HG02884 (cell line): ENCODE data around the gene SC5D.

ENCODE experiments used
- ATAC-seq: cut with Tn5 transposase; IDR thresholded peaks from one replicate; pipeline ENCODE4 v1.9.1; 2021; ENCODE audit warnings: mild to moderate bottlenecking, moderate library complexity; ENCODE audit not compliant: unreplicated experiment

SC5D gene

DNA sequence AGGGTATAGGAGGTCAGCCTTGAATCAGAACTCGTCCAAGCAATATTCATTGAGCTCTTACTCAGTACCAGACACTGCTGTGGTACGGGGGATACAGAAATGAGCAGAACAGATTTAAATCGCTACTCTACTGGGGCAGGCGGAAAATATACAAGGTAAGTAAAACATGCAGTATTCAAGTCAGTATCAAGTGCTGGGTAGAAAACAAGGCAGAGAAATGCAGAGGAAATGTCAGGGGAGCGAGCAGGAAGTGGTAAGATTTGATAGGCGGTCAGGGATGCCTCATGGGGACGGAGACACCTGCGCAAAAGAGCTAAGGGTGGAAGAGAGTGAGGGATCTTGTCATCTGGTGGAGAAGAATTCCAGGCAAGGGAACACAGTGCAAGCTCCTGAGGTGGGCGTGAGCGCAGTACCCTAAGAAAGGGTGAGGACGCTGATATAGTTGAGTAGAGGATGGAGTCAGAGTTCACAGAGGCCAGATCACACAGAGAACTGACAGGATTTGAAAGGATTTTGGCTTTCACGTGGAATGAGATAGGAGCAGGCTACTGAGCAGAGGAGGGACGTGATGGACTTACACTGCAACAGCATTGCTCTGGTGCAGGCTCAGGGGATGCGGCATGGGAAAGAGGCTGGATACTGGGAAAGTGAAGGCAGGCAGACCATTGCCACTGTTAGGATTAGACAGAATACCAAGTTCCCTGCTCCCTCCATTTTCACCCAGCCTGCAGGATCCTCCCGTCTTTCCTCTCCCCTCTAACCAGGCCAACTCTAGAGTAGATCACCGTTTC is 35.8 kb downstream of the SC5D start:
- no peak for ATAC-seq

DNA sequence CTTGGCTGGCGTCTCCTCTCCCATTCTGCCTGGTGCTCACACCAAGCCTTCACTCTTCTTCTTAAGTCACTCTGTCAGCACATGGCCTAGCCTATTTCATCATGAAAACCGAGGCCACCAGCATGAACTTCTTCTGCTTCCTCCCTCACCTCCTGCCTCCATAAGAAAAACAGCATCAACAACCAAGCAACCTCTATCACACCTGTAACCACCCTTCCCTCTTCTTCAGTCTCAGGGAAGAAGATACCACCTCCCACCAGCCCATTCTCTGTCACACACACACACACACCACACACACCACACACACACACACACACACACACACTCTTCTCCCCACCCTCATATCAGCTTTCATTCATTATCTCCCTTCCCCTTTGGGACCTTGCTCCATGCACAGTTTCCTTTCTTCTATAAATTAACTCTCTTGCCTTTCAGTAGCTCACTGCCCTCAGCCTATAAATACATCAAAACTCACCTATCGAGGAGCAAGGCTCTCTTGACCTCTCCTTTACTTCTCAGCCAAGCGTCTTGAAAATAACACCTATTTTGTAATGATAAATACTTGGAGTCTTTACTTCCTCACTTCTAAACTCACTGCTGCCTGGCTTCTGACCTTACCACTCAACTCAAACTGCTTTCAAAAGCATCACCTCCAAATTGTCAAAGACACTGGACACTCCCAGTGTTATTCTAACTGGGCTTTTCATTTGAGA is 36.6 kb downstream of the SC5D start:
- no peak for ATAC-seq

DNA sequence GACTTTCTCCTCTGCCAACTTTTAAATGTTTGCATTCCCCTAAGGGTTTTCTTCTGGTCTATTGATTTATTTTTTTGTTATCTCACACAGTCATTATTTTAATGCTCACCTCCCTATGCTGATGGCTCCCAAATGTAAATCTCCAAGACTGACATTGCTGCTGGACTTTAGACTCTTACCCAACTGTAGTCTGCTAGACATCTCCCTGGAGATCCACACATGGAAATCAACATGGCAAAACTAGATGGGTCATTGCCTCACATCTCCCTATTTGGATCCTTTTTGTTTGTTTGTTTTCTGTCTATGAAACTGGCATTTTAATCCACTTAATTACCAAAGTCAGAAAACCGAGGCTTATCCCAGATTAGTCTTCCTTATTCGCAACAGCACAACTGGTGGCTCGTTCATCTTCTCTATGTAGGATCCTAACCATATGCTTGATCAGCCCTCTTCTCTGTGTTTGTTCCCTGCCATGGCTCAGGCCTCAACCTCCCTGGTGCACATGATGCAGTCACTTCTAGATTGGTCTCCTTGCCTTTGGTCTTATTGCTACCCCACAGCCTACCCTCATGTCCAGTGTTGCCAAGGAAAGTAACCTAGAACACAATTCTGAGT is 37.3 kb downstream of the SC5D start:
- ATAC-seq = no peak

DNA sequence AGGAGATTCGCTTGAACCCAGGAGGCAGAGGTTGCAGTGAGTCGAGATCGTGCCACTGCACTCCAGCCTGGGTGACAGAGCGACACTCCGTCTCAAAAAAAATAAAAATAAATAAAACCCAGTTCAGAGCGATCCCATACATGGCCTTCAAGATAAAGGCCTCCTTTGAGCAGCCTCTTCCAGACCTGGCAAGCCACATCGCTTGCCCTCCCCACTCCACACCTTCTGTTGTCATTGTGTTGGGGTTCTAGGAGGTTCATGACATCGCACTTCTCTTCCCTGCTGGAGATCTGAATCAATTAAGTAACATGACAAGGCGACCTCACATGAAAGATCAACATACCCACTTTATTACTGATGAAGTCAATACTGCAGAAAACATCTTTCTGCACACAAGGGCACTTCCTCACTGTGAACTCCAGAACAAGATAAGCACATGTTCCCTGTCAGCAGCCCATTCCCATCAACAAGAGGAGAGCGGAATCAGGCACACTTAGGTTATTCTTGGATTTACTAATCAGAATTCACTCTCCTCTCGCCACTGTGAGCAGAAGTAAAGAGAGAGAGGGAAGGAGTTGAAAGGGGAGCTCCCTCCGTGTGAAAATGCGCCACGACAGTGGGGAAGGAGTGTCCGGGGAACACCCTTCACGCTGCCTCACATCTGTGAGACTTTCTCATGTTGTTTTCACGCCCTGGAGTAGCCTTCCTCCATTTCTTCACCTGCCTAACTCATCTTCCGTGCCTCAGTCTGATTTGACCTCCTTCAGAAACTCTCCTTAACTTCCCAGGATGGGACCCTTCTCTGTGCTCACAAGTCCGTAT is 38.3 kb downstream of the SC5D start:
- ATAC-seq = no peak

DNA sequence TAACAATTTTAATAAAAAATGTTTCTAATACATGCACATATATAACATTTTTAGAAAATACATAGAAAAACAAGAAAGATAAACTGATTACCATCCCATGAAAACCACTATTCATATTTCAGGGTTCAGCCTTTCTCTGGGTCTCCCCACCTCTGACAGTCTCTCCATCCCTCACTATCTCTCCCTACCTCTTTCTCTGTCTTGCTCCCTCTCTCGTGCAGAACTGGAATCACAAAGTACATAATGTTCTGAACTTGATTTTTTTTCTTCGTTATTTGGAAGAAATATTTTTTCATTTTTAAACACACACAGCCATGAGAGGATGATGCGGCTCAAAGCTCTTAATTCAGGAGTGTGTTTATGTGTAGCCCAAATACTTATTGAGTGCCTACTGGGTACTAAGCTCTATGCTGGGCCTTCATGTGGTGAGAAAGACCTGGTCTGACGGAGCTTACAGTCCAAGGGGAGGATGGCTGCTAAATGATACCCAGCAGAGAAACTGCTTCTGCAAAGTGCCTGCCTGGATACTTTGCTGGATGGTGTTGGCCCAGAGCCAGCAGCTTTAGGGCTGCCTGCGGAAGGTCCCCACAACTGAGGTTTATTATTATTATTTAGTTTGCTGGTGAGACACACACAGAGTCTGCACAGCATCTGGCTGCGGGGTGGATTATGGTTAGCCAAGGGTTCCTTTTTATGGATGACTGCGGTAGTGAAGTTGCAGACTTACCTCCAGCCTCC is 42.6 kb downstream of the SC5D start:
- ATAC-seq = no peak

DNA sequence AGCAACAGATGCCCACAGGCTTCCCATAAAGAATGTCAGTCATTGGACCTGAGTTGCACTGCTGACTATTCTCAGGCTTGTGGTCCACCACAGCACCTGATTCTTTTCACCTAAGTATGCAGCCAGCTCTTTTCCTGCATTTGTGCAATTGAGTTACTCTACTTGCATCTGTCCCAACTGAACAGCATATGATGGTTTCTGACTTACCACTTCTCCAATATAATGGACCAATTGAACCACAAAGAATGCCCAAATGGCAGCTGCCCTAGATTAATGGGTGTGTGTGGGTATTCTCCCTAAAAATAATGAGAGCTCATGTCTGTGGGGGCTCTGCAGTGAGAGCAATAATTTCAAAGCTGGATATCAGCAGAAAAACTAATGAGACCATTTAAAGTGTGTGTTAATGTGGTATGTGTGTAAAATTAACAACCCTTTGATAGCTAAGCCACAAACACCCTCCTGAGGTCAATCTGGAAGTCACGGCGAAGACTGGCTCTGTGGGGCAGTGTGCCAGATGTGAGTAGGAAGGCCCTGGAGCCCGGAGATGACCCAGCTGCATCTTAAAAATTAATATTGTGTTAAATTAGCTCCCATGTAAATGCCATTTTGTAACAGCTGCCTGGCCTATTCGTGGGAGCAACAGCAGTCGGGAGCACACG is 43.8 kb downstream of the SC5D start:
- no peak for ATAC-seq

DNA sequence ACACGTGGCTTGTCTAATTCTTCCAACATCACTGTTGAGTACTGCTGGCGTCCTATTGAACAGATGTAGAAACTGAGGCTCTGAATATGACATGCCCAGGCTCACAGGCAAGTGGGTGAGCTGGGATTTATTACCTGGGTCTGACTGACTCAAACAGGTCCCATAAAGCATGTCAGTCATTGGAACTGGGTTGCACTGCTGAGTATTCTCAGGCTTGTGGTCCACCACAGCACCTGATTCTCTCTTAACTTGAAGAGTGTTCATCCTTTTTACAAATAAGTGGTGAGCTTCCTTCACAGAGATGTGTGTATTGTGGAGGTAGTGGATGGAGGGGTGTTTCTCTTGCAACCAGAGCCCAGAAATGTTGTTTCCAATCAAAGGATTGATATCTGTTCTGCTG is 44.5 kb downstream of the SC5D start:
- ATAC-seq = peak; percentile 44

DNA sequence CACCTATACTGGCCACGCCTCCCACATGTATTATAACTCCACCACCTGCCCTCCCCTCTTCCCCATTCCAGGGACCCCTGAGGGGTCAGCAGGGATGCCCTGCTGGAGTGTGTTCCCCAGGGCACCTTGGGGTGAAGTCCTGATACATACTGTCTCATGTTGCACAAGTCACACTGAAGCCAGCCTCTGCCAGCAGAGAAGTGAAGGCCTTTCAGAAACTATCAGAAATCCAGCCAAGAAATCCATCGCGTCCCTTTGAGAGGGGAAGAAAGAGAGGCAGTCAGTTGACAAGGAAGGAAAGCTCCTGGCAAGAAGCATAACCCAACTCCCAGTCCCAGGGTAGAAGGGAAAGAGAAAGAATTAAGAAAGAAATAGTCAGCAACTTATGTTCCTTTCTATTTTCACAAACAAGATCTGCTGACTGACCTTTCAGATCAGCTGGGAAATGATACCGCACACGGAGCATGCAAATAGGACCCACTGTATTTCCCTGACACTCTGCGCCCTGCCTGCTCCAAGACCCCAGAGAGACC is 45.2 kb downstream of the SC5D start:
- no peak for ATAC-seq

DNA sequence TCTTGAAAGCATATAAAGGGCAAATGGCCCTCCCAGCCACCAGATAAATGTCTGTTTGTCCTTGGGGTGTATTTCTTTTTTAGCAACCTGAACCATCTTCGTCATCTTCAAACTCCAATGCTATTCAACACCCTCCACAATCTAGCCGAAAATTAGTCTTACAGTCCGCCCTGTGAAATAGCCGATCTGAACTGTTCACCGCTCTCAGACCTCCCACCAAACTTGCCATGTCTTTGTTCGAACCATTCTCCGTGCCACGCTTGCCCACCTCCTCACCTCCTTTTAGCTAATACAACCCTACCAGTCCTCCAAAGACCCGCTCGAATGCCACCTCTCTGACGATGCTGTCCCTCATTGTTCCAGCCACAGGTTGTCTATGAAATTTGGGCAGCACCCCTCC is 46.0 kb downstream of the SC5D start:
- no peak for ATAC-seq

DNA sequence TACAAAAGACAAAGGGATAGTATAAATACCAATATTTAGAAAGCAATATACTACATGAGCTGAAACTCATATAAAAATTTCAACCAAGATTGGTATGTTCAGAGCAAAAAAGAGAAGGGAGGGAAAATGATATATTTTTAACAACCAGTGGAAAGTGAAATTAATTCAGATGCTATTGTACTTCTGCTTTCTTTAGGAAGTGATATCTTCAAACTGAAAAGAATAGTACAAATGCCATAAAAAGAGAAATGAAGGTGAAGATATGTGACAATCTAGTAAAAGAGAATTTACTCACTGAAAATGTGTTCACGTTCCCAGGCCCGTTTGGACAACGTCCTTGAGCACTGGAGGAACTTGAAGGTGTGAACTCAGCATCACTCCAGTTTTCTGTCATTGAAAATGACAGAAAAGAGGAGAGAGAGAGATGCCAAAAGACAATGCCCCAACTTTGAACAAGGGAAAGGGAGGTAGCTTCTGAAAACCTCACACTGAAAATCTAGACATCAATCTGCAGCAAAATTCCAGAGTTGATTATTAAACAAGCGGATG is 47.5 kb downstream of the SC5D start:
- no peak for ATAC-seq

DNA sequence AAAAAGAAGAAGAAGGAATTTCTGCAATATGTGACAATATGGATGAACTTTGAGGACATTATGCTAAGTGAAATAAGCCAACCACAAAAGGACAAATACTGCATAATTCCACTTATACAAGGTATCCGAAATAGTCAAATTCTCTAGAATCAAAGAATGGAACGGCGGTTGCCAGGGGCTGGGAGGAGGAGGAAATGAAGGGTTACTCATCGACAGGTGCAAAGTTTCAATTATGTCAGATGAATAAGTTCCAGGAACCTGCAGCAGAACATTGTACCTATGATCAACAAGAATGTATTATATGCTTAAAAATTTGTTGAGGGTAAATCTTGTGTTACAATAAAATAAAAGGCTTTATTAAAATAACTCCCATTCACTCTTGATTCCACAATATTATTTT is 49.0 kb downstream of the SC5D start:
- ATAC-seq = no peak

DNA sequence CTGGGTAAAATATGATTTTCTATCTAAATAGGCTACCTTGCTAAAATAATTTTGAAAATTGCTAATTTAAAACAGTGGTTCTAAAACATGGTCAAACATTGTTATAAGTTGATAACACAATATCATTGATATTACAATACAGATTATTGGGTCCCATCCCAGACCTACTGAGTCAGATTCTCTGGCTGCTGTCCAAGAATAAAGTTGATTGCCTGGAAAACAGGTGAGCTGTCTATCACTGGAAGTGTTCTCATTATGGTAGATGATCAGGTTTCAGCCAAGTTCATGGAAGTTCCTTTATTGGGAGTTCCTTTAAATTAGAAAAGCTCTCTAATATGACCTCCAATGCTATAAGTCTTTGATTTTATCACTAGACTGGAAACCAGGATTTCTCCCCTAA is 52.3 kb downstream of the SC5D start:
- ATAC-seq = no peak

DNA sequence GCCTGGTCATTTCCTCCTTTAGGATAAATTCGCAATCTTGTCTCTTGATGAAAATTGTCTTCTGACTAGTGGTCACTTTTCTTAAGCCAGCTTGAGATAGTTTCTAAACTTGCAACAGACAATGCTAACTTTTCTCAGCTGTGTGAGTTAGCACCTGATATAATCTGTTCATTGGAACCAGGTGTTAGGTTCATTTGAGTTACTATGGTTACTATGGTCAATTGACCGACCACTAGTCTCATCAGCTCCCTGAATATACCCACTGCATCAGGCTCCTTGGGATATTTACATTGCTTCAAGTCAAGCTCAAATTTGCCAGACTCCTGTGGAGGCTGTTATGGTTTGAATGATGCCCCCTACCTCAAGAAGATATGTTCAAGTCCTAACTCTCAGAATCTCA is 54.5 kb downstream of the SC5D start:
- no peak for ATAC-seq

DNA sequence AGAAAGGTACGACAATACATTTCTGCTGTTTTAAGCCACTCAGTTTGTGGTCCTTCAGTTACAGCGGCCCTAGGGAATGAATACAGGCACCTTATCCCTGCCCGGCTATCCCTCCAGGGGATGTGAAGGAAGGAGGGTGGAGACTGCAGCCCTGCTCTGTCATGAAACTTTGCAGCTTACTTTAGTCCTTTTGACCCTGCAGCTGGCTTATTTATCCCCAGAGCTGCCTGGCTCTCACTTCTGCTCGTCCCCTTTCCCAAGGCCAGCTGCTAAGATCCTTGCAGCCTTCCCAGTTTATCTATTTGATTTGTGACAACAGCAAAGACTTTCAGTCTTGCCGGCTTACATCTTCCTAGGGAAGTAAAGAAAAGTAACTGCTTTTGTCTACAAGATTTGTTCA is 55.2 kb downstream of the SC5D start:
- no peak for ATAC-seq

DNA sequence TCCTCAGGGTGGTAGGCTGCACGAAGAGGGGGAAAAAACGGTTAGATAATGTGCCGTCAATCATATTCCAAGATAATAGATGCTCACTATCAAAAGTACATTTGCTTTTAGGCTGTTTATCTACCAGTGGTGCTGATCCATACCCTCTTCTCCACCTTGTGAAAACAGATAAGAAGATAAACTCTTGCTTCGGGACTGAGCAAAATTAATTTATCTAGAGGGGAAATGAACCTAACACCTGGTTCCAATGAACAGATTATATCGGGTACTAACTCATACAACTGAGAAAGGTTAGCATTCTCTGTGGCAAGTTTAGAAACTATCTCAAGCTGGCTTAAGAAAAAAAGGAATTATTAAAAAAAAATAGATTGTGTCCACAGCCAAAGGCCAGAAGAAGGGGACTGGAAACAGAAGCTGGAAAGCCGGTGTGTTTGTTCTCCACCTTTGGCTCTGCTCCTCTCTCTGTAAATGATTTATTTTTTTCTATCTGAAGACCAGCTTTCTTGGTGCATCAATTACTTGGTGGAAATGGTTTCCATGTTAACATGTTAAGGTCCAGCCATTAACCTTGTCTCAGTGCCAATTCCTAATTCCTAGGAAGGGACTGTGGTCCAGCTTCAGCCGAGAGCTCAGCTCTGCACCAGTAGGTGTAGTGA is 55.8 kb downstream of the SC5D start:
- no peak for ATAC-seq

DNA sequence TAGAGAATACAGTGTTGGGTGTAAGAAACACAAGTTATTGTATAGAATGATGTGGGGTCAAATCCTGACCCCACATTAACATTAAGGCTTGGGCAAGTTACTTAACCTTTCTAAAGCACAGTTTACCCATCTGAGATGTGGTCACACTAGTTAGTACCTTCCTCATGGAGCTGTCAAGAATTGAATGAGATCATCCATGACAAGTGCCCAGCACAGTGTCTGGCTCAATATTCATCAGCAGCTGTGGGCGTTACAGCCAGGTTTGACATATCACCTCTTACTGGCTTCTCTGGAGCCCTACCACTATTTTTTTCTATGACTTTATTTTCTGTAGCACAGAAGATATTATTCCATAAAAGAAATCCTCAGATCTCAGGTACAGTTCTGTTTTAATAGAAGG is 57.2 kb downstream of the SC5D start:
- ATAC-seq = no peak

DNA sequence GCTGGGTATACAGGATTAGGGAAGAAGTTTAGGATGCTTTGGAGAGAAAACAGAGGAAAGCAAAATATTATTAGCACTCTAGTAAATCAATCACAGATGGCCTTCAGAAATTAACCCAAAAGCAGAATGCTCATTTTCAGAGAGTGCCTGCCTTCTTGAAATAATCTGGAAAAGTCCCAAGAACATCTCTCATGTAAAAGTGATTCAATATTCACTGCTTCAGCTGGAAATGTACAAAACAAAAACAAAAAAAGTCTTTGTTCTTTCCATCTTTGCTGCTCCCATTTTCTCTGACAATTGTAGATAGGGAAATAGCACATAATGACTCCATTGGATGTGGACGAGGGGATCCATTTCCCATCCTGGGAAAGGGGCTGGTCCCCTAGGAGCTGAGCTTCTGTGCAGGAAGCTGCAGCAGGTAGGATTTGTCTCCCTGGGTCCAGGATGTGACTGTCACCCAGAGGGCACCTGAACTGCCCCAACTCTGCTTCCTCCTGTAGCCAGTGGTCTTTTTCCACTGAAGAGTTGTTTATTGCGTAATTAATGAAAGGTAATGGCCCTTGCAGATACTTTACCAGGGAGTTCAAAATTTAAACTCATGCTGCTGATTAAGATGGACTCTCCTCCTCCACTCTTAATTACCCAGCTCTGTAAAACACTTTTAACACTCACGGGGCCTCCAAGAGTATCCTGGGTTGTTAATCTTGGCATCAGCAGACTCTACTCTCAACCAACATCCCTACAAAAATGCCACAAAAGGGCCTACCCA is 57.9 kb downstream of the SC5D start:
- no peak for ATAC-seq

DNA sequence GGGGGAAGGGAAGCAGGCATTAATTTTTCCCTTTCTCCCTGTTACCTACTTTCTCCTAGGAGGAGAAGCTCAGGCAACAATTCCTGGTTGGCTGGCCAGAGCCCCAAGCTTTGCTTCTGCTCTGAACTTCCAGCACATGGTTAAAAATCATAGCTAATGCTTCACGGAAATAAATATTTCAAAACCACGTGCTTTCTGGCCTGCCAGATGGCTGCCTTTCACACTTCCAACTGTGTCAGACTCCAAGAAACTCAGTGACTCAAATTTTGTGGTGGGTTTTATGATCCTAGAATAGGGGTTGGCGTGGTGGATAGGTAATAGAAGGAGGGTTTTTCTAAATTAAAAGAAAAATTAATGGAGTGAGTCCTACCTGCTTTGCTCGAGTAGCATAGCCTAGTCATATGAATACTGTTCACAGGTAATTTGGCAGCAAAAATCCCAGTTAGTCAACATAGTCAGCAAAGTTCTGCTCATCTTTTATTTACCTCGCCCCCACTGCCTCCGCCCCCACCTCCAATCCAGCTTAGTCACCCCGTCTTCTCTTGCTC is 58.6 kb downstream of the SC5D start:
- no peak for ATAC-seq
